K562 (cell line): ENCODE measurements around the gene NHSL2.

Experiments
- ATF4 ChIP-seq: fragments of 450-650 bp; formaldehyde crosslinking; IDR thresholded peaks from 2 replicates; pipeline ENCODE4 v1.4.0; 2022; ENCODE audit warnings: mild to moderate bottlenecking, moderate library complexity
- EWSR1 ChIP-seq: fragments of 450-650 bp; IDR thresholded peaks from 2 replicates; pipeline ENCODE4 v1.6.1; 2018; ENCODE audit warnings: borderline replicate concordance, mild to moderate bottlenecking, low read depth, moderate library complexity; ENCODE audit not compliant: partially characterized antibody
- KDM4B ChIP-seq, 2 experiments: fragments of 450-650 bp in 1 of 2; sonication (generic) in 1 of 2; IDR thresholded peaks; 2 replicates each; pipeline ENCODE4 v1.6.1; 2016 to 2017; ENCODE audit warnings: borderline replicate concordance in 2 of 2, antibody characterized with exemption in 1 of 2, low read depth in 1 of 2, mild to moderate bottlenecking in 1 of 2
- RFX5 ChIP-seq: IDR thresholded peaks from 2 replicates; pipeline ENCODE4 v1.6.1; 2011; ENCODE audit warnings: low read depth, mild to moderate bottlenecking, improper control_type of control experiment, low read length
- ZNF197 ChIP-seq: fragments of 200-800 bp; sonication (Bioruptor generic); IDR thresholded peaks from 2 replicates; pipeline ENCODE4 v1.6.1; 2016; ENCODE audit warnings: low read depth, missing genetic modification characterization, missing compliant biosample characterization
- TF ChIP-seq, protein P1 (sequence below), 3 experiments: IDR thresholded peaks in 2 of 3; conservative IDR thresholded peaks in 1 of 3; 2 replicates each; pipeline ENCODE4 v1.5.1; 2011 to 2012; ENCODE audit warnings: low read length in 3 of 3, mild to moderate bottlenecking in 3 of 3, control low read depth in 2 of 3, improper control_type of control experiment in 1 of 3, inconsistent platforms in 1 of 3, low read depth in 1 of 3, mixed read lengths in 1 of 3, moderate library complexity in 1 of 3; ENCODE audit not compliant: insufficient read depth in 2 of 3
- TF ChIP-seq, protein P2 (sequence below): fragments of 450-650 bp; IDR thresholded peaks from 2 replicates; pipeline ENCODE4 v1.6.1; 2016; ENCODE audit warnings: mild to moderate bottlenecking

DNA sequence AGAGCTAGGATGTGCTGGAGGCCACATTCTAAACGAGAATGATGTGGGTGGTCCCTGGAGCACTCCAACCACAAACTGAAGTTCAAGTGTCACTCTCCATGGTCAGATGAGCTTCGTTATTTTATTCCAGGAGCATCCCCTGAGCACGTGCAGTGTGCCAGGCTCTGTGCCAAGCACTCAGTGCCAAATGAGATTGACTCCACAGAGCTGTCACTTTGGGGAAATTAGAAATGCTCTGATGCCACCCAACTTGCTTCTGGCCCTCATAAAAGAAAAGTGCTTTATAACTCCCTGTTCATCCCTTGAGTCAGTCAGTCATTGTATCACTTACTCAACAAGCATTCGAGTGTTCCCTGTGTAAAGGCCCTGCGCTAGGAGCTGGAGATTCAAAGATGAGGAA is 129.9 kb downstream of the NHSL2 start:
- TF ChIP-seq ATF4 (CRISPR knock-in tag) (no peak), EWSR1 (no peak), ZNF197 (CRISPR knock-in tag) (no peak), KDM4B (IDR thresholded peaks at IDR 0.05; ENCODE audit: borderline replicate concordance in 2 of 2, low read depth in 1 of 2) (no peak), RFX5 (no peak)
- TF ChIP-seq, protein P1, sequence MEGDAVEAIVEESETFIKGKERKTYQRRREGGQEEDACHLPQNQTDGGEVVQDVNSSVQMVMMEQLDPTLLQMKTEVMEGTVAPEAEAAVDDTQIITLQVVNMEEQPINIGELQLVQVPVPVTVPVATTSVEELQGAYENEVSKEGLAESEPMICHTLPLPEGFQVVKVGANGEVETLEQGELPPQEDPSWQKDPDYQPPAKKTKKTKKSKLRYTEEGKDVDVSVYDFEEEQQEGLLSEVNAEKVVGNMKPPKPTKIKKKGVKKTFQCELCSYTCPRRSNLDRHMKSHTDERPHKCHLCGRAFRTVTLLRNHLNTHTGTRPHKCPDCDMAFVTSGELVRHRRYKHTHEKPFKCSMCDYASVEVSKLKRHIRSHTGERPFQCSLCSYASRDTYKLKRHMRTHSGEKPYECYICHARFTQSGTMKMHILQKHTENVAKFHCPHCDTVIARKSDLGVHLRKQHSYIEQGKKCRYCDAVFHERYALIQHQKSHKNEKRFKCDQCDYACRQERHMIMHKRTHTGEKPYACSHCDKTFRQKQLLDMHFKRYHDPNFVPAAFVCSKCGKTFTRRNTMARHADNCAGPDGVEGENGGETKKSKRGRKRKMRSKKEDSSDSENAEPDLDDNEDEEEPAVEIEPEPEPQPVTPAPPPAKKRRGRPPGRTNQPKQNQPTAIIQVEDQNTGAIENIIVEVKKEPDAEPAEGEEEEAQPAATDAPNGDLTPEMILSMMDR (IDR thresholded peaks at IDR 0.05 in 2 of 3, conservative IDR thresholded peaks at IDR 0.05 in 1 of 3; ENCODE audit: insufficient read depth in 2 of 3, low read depth in 1 of 3, low read length in 3 of 3) = no peak
- TF ChIP-seq, protein P2, sequence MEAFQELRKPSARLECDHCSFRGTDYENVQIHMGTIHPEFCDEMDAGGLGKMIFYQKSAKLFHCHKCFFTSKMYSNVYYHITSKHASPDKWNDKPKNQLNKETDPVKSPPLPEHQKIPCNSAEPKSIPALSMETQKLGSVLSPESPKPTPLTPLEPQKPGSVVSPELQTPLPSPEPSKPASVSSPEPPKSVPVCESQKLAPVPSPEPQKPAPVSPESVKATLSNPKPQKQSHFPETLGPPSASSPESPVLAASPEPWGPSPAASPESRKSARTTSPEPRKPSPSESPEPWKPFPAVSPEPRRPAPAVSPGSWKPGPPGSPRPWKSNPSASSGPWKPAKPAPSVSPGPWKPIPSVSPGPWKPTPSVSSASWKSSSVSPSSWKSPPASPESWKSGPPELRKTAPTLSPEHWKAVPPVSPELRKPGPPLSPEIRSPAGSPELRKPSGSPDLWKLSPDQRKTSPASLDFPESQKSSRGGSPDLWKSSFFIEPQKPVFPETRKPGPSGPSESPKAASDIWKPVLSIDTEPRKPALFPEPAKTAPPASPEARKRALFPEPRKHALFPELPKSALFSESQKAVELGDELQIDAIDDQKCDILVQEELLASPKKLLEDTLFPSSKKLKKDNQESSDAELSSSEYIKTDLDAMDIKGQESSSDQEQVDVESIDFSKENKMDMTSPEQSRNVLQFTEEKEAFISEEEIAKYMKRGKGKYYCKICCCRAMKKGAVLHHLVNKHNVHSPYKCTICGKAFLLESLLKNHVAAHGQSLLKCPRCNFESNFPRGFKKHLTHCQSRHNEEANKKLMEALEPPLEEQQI = no peak
